ENCODE results near the gene POMGNT2. TPM values are rescaled to one million over a fixed set of nuclear protein-coding genes. Genes with fewer than 3 reads are reported as not detected.
"Not testable (repeated sequence)": the region's sequence is repeated elsewhere in the genome, so short reads cannot be mapped to it uniquely, and the experiment has no call there.

The POMGNT2 gene
- total RNA-seq, 8 experiments from 2014 or later, result 4.2 to 41.5 (median 14.2) TPM

DNA sequence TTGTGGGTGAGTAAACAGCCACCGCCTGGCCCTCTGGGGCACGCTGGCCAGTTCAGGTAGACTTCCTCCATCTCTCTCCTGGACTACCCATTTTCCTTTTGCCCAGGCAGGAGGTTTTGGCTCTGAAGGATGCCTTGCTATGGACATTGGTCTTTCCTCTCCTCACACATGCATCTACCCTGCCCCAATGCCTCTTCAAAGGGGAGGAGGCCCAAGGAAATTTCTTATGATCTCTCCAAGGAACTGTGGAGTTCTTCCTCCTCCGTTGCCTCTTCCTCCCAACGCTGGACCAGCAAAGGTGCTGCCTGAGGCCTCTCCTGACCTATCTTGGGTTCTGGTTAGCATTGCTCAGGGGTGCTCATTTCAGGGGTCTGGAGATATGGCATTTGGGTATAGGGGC is 33.5 kb downstream of the POMGNT2 start:
- Histone ChIP-seq H3K4me3 (no peak overlapping the region), H3K4me1 (replicated peaks in 1 of 2) (no peaks in the 10 kb centered on the region), H3K27ac (no peak overlapping the region)
- in situ Hi-C loops (cut with MboI; ENCODE audit: low pct_unique_long_range_greater_than_20kb in 2 of 9, low sequenced_read_pairs in 9 of 9, unreplicated experiment in 9 of 9), result no loop called here
- 20 to 87% (median 75%) methylated on average over 2 to 3 of the region's 4 CpGs; no CpG with 5 or more reads in 5 of the 10 experiments for WGBS, 10 experiments
- no peak for ATAC-seq (replicated peaks in 6 of 8)

DNA sequence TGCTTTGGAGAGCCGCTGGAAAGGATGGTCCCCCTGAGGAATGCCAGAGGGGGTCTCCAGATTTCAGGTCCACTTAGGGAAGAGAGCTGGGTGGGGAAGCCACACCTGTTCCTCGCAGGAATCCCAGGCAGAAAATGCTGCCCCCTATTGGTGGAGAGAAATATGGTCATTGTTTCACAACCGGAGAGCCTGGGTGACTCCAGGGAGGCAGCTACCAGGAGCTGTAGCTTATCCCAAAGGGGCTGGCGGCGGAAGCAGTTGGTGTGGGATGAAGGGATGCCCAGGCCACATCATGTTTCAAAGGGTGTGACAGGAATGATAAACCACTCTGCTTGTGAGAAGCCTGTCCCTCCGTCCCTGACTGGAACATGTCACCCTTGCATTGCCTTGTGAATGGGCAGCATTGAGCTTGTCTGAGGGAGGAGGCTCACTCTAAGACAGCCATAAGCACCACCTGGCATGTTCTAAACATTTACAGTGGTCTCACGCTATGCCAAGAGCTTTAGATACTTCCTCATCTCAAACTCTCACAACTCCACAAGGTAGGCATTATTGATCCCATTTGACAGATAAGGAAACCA is 34.5 kb downstream of the POMGNT2 start:
- ATAC-seq (replicated peaks in 6 of 8), result no peak
- in situ Hi-C loops (cut with MboI; ENCODE audit: low pct_unique_long_range_greater_than_20kb in 2 of 9, low sequenced_read_pairs in 9 of 9, unreplicated experiment in 9 of 9), result no loop called here
- H3K27ac ChIP-seq, result no peak overlapping the region
- 0 to 100% (median 81%) methylated on average over 1 to 4 of the region's 7 CpGs; no CpG with 5 or more reads in 2 of the 10 experiments for WGBS, 10 experiments
- no peaks in the 10 kb centered on the region for H3K4me1 ChIP-seq (replicated peaks in 1 of 2)
- no peak overlapping the region for H3K4me3 ChIP-seq

DNA sequence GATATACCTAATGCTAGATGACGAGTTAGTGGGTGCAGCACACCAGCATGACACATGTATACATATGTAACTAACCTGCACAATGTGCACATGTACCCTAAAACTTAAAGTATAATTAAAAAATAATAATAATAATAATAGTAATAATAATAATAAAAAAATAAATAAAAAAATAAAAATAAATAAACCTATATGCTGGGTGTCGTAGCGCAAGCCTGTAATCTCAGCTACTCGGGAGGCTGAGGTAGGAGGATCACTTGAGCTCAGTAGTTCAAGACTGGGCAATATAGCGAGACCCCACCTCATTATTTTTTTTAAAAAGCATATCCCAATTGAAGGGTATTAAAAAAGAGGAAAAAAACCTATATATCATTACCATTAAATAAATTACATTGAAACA is 35.2 kb downstream of the POMGNT2 start:
- H3K4me1 ChIP-seq (replicated peaks in 1 of 2); H3K27ac ChIP-seq; in situ Hi-C loops (cut with MboI; ENCODE audit: low pct_unique_long_range_greater_than_20kb in 2 of 9, low sequenced_read_pairs in 9 of 9, unreplicated experiment in 9 of 9); H3K4me3 ChIP-seq; ATAC-seq (replicated peaks in 6 of 8): not testable (repeated sequence)
- 70 to 100% (median 92%) methylated on average over 3 to 4 of the region's 5 CpGs for WGBS, 10 experiments

DNA sequence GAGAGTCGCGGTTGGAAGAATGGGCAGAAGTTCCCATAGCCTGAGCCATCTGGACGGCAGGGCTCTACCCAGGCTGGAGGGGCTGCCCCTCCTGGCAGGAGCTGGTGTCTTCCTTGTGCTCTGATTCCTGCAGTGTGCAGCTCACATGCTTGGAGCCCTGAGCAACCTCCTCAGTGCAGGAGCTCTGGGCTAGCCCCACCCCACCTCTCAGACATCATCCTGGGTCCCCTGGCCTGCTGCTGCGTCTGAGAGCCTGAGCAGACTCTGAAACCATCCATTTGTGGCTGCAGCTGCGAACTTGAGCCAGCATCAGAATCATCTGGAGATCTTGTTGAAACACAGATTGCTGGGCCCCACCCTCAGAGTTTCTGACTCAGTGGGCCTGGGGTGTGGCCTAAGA is 42.8 kb downstream of the POMGNT2 start:
- no peak overlapping the region for H3K4me3 ChIP-seq
- in situ Hi-C loops (cut with MboI; ENCODE audit: low pct_unique_long_range_greater_than_20kb in 2 of 9, low sequenced_read_pairs in 9 of 9, unreplicated experiment in 9 of 9), result no loop called here
- no peaks in the 10 kb centered on the region for H3K4me1 ChIP-seq (replicated peaks in 1 of 2)
- 60 to 100% (median 80%) methylated on average over 1 to 3 of the region's 5 CpGs; no CpG with 5 or more reads in 6 of the 10 experiments for WGBS, 10 experiments
- no peak overlapping the region for H3K27ac ChIP-seq
- ATAC-seq (replicated peaks in 6 of 8), result peak in 1 of 8 experiments; percentile 19

DNA sequence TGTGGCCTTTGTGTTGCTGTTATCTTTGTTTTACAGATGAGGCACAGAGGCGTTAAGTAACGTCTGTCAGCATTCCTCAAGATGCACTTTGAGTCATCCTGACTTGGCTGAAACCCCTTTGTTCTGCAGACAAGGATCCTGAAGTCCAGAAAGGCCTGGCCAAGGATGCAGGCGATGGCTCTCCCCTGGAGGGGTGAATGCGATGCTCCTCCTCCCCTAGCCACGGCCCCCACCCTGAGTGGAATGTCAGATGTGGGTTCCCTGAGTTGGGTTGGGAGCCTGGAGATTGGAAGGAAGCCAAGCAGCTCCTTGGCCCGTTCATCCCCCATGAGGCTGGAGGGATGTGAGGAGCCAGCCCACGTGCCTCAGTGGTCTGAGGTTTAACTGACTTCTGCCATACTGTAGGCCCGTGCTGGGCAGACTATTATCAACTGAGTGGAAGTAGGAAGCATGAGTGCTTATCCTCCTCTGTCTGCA is 43.3 kb downstream of the POMGNT2 start:
- no peak overlapping the region for H3K4me3 ChIP-seq
- H3K27ac ChIP-seq, result no peak overlapping the region
- WGBS, 10 experiments, result 33 to 80% (median 52%) methylated on average over 1 to 4 of the region's 8 CpGs; no CpG with 5 or more reads in 3 of the 10 experiments
- no peaks in the 10 kb centered on the region for H3K4me1 ChIP-seq (replicated peaks in 1 of 2)
- in situ Hi-C loops (cut with MboI; ENCODE audit: low pct_unique_long_range_greater_than_20kb in 2 of 9, low sequenced_read_pairs in 9 of 9, unreplicated experiment in 9 of 9), result no loop called here
- ATAC-seq (replicated peaks in 6 of 8), result peak in 2 of 8 experiments; percentile 26 to 48

DNA sequence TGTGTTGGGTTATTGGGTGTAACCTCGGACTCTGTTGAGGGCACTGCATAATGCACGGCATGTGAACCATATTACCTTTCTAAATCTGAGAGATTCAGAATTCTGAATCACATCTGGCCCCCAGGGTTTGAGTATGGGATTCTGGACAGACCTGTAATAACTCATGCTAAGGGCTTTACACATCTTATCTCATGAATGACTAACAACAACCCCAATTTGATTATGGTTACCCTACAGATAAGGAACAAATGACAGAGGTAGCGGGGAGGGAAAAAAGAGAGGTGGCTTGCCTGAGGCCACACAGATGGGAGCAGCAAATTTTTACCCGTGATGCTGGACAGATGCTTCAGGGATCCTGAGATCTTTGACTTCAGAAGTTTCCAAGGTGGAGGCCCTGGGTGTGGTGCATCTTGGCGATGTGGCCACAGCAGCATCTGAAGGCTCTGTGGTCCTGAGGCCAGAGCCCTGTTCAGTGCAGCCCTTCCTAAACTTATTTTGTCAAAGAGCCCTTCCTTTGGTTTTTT is 43.8 kb downstream of the POMGNT2 start:
- WGBS, 10 experiments, result 30 to 92% (median 78%) methylated on average over 1 to 5 of the region's 5 CpGs; no CpG with 5 or more reads in 3 of the 10 experiments
- H3K27ac ChIP-seq, result no peak overlapping the region
- no peak overlapping the region for H3K4me3 ChIP-seq
- no peaks in the 10 kb centered on the region for H3K4me1 ChIP-seq (replicated peaks in 1 of 2)
- ATAC-seq (replicated peaks in 6 of 8), result peak in 2 of 8 experiments; percentile 48 to 65
- in situ Hi-C loops (cut with MboI; ENCODE audit: low pct_unique_long_range_greater_than_20kb in 2 of 9, low sequenced_read_pairs in 9 of 9, unreplicated experiment in 9 of 9), result no loop called here

DNA sequence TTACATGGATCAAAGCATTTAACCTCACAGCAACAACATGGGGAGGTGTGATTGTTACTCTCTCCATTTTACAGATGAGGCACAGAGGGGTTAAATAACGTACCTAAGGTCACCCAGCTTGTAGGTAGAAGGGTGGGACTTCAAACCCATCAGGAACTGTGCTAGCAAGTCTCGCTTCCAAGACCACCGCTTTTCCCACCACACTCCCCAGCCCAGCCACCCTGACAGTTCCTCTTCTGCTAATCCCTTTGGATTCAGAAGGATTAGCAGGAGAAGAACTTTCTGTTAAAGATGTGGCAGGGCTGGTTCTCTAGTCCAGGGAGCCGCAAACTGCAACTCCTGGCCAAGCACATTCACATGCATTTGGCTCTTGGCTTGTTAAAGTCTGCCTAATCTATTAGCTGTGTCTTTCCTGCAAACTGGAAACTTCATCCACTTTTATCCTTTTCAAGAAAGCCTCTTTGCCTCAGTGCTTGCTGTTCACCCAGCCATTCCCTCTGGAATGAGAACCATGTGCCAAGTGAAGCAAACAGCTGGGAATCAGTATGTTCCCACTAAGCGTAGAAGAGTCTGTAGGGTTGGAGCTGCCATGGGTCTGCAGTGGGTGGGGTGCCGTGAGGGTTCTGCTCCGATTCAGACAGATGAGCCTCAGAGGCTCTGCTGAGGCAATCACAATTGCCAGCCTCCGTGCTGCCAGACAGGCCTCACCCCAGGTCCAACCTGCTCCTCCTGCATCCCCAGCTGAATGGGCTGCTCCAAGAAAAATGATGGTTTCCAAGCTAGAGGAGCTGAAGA is 44.6 kb downstream of the POMGNT2 start:
- H3K4me1 ChIP-seq (replicated peaks in 1 of 2), result no peaks in the 10 kb centered on the region
- in situ Hi-C loops (cut with MboI; ENCODE audit: low pct_unique_long_range_greater_than_20kb in 2 of 9, low sequenced_read_pairs in 9 of 9, unreplicated experiment in 9 of 9), result no loop called here
- WGBS, 10 experiments, result 0 to 95% (median 89%) methylated on average over 1 to 7 of the region's 8 CpGs; no CpG with 5 or more reads in 3 of the 10 experiments
- no peak overlapping the region for H3K27ac ChIP-seq
- H3K4me3 ChIP-seq, result no peak overlapping the region
- peak in 1 of 8 experiments; percentile 19 for ATAC-seq (replicated peaks in 6 of 8)

DNA sequence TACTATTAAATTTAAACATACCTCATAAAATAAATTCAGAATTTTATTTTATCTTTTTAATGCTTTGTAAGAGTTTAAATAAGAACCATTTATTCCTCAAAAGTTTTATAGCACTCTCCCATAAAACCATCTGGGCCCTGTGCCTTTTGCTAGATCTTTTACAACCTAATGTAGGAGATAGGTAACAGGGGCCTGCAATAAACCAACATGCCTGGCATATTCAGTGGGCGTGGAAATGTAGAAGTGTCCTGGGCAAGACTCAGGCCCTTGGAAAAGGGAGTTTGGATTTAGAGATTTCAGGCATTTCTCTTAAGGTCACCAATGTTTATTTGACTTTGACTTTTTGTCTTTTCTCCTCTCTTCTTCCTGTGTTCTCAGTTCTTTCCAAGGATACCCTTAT is 46.4 kb downstream of the POMGNT2 start:
- in situ Hi-C loops (cut with MboI; ENCODE audit: low pct_unique_long_range_greater_than_20kb in 2 of 9, low sequenced_read_pairs in 9 of 9, unreplicated experiment in 9 of 9), result no loop called here
- WGBS, 10 experiments, result 75 to 100% (median 86%) methylated on average over 1 of the region's 1 CpG; no CpG with 5 or more reads in 5 of the 10 experiments
- no peaks in the 10 kb centered on the region for H3K4me1 ChIP-seq (replicated peaks in 1 of 2)
- no peak overlapping the region for H3K4me3 ChIP-seq
- no peak for ATAC-seq (replicated peaks in 6 of 8)
- no peak overlapping the region for H3K27ac ChIP-seq

DNA sequence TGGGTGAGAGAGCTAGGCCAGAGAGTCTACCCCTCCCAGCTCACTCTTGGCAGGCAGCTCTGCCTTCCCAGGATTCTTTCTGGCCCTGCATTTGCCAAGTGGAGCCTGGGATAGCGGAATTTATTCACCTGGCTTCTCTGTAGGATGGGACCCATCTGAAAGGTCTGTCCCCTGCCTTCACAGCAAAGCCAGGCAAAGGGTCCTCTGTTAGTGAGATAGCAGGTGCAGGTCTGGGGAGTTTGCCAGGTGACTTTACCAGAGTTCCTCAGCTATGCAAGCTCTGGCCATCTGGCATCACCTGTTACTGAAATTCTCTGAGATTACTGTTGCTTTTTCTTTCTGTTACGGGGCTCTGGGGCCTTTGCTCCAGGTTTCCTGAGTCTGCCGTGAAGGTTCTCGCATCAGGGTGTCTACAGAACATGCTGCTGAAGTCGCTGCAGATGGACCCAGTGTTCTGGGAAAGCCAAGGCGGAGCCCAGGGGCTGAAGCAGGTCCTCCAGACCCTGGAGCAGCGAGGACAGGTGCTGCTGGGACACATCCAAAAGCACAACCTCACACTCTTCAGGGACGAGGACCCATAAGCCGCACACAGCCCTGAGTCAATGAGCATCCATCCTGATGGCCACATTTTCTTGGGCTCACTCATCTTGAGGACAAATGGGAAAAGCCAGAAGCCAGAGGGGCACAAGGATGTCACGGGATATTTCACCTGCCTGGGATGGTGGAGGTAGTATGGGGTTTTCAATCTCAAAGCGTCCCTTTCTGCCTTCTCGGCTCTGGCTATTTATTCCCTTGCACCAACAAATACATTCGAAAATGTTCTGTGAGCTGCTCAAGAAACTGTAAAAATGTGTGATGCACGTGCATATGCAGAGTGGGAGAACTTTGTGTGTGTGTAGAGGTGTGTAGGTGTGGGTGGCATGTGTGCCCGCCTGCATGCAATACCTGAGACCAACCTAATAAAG is 49.8 kb downstream of the POMGNT2 start:
- in situ Hi-C loops (cut with MboI; ENCODE audit: low pct_unique_long_range_greater_than_20kb in 2 of 9, low sequenced_read_pairs in 9 of 9, unreplicated experiment in 9 of 9), result no loop called here
- Histone ChIP-seq H3K4me3 (no peak overlapping the region), H3K4me1 (replicated peaks in 1 of 2) (no peaks in the 10 kb centered on the region), H3K27ac (no peak overlapping the region)
- 10 to 91% (median 74%) methylated on average over 1 to 10 of the region's 15 CpGs; no CpG with 5 or more reads in 2 of the 10 experiments for WGBS, 10 experiments
- no peak for ATAC-seq (replicated peaks in 6 of 8)

DNA sequence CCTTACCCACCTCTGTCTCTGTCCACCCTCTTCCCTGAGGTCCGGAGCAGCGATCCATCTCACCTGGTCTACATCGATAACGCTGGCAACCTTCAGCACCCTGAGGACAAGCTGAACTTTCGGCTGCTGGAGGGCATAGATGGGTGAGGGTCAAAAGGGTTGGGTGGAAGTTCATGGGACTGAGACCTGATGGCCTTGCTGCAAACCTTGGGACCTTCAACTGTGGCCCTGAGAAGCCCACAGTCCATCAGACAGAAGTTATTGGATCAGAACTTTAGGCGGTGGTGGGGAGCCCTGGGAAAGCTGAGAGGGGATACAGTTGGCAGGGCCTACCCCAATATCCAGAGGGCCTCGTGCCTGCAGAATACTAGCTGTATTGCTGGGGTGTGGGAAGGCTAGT is 50.5 kb downstream of the POMGNT2 start:
- Histone ChIP-seq H3K4me3 (no peak overlapping the region), H3K4me1 (replicated peaks in 1 of 2) (no peaks in the 10 kb centered on the region), H3K27ac (no peak overlapping the region)
- WGBS, 10 experiments, result 17 to 100% (median 73%) methylated on average over 1 to 4 of the region's 7 CpGs; no CpG with 5 or more reads in 4 of the 10 experiments
- in situ Hi-C loops (cut with MboI; ENCODE audit: low pct_unique_long_range_greater_than_20kb in 2 of 9, low sequenced_read_pairs in 9 of 9, unreplicated experiment in 9 of 9), result no loop called here
- ATAC-seq (replicated peaks in 6 of 8), result no peak

DNA sequence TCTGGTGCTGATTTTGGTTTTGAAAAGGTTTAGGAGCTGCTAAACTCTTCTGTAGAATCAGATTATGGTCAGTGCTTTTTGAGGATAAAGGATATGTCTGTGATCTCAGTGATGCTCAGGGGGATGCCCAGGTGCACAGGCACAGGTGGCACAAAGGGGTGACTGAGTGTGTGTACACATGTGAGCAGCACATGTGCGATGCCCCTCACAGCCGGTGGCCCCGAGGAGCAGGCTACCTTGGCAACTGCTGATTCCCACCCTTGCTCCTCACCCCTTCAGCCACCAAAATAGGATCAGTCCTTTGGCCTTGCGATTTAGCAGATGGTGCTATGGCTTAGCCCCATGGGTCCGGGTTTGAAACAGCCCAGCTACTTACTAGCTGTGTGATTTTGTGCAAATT is 51.1 kb downstream of the POMGNT2 start:
- Histone ChIP-seq H3K4me1 (replicated peaks in 1 of 2) (no peaks in the 10 kb centered on the region), H3K4me3 (no peak overlapping the region), H3K27ac (no peak overlapping the region)
- WGBS, 10 experiments, result 92 to 100% methylated on average over 2 to 3 of the region's 5 CpGs; no CpG with 5 or more reads in 8 of the 10 experiments
- in situ Hi-C loops (cut with MboI; ENCODE audit: low pct_unique_long_range_greater_than_20kb in 2 of 9, low sequenced_read_pairs in 9 of 9, unreplicated experiment in 9 of 9), result no loop called here
- no peak for ATAC-seq (replicated peaks in 6 of 8)

DNA sequence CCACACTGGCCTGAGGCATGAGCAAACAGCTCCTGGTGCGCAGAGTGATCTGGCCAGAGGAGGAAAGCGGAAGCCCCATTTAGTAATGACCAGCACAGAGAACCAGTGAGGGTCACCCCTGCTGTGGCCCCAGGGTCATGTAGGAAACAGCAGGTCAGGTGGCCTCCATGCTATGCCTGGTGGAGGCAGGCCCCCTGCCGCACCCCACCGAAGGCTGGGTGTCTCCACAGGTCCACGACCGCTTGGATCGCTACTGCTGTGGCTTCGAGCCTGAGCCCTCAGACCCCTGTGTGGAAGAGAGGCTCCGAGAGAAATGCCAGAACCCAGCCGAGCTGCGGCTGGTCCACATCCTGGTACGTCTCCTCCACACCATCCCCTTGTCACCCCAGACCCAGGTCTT is 52.6 kb downstream of the POMGNT2 start:
- no peak for ATAC-seq (replicated peaks in 6 of 8)
- 60 to 95% (median 80%) methylated on average over 1 to 11 of the region's 12 CpGs; no CpG with 5 or more reads in 5 of the 10 experiments for WGBS, 10 experiments

More for the DNA sequence above, 52.6 kb downstream of the POMGNT2 start:
- Histone ChIP-seq H3K4me3 (no peak overlapping the region), H3K4me1 (replicated peaks in 1 of 2) (no peaks in the 10 kb centered on the region), H3K27ac (no peak overlapping the region)
- in situ Hi-C loops (cut with MboI; ENCODE audit: low pct_unique_long_range_greater_than_20kb in 2 of 9, low sequenced_read_pairs in 9 of 9, unreplicated experiment in 9 of 9), result no loop called here
